HEK293 (cell line): Measurements from ENCODE around the gene PMF1.

ENCODE experiments used
- KLF16 ChIP-seq: fragments of 450-650 bp; formaldehyde crosslinking; IDR thresholded peaks from 2 replicates; pipeline ENCODE4 v1.5.1; 2017; ENCODE audit warnings: missing biosample characterization, missing genetic modification characterization
- KLF17 ChIP-seq: fragments of 450-650 bp; formaldehyde crosslinking; IDR thresholded peaks from 2 replicates; pipeline ENCODE4 v1.5.1; 2016; ENCODE audit warnings: missing biosample characterization, missing genetic modification characterization
- SP3 ChIP-seq: fragments of 450-650 bp; formaldehyde crosslinking; IDR thresholded peaks from 2 replicates; pipeline ENCODE4 v1.5.1; 2016; ENCODE audit warnings: missing biosample characterization, missing genetic modification characterization
- TSHZ1 ChIP-seq: fragments of 450-650 bp; formaldehyde crosslinking; IDR thresholded peaks from 2 replicates; pipeline ENCODE4 v1.5.1; 2016; ENCODE audit warnings: missing biosample characterization, missing genetic modification characterization, borderline replicate concordance
- WT1 ChIP-seq: fragments of 450-650 bp; formaldehyde crosslinking; IDR thresholded peaks from 2 replicates; pipeline ENCODE4 v1.5.1; 2016; ENCODE audit warnings: missing biosample characterization, missing genetic modification characterization
- ZBTB20 ChIP-seq: fragments of 450-650 bp; formaldehyde crosslinking; IDR thresholded peaks from 2 replicates; pipeline ENCODE4 v1.5.1; 2016; ENCODE audit warnings: missing biosample characterization, missing genetic modification characterization
- ZBTB48 ChIP-seq: fragments of 450-650 bp; formaldehyde crosslinking; IDR thresholded peaks from 2 replicates; pipeline ENCODE4 v1.5.1; 2016; ENCODE audit warnings: missing biosample characterization, missing genetic modification characterization
- ZNF10 ChIP-seq: fragments of 450-650 bp; formaldehyde crosslinking; IDR thresholded peaks from 2 replicates; pipeline ENCODE4 v1.5.1; 2017; ENCODE audit warnings: missing biosample characterization, missing genetic modification characterization
- ZNF175 ChIP-seq: fragments of 450-650 bp; formaldehyde crosslinking; IDR thresholded peaks from 2 replicates; pipeline ENCODE4 v1.5.1; 2016; ENCODE audit warnings: missing biosample characterization, missing genetic modification characterization
- ZNF211 ChIP-seq: fragments of 450-650 bp; formaldehyde crosslinking; IDR thresholded peaks from 2 replicates; pipeline ENCODE4 v1.5.1; 2016; ENCODE audit warnings: low read depth, missing biosample characterization, missing genetic modification characterization
- ZNF366 ChIP-seq: fragments of 450-650 bp; formaldehyde crosslinking; conservative IDR thresholded peaks from 2 replicates; pipeline ENCODE4 v1.5.1; 2016; ENCODE audit warnings: missing biosample characterization, missing genetic modification characterization
- ZNF707 ChIP-seq: fragments of 450-650 bp; formaldehyde crosslinking; IDR thresholded peaks from 2 replicates; pipeline ENCODE4 v1.5.1; 2016; ENCODE audit warnings: missing biosample characterization, missing genetic modification characterization
- ZNF776 ChIP-seq: fragments of 450-650 bp; formaldehyde crosslinking; IDR thresholded peaks from 2 replicates; pipeline ENCODE4 v1.5.0; 2017; ENCODE audit warnings: missing biosample characterization, missing genetic modification characterization, borderline replicate concordance
- ZSCAN30 ChIP-seq: fragments of 450-650 bp; IDR thresholded peaks from 2 replicates; pipeline ENCODE4 v1.5.1; 2018; ENCODE audit warnings: missing biosample characterization, mild to moderate bottlenecking, missing genetic modification characterization, moderate library complexity
- TF ChIP-seq, protein P1 (sequence below): fragments of 450-650 bp; formaldehyde crosslinking; conservative IDR thresholded peaks from 2 replicates; pipeline ENCODE4 v1.5.1; 2016; ENCODE audit warnings: low read depth, missing biosample characterization, missing genetic modification characterization
- TF ChIP-seq, protein P2 (sequence below): fragments of 450-650 bp; formaldehyde crosslinking; IDR thresholded peaks from 2 replicates; pipeline ENCODE4 v1.5.1; 2016; ENCODE audit warnings: missing biosample characterization, missing genetic modification characterization
- TF ChIP-seq, protein P3 (sequence below): fragments of 450-650 bp; formaldehyde crosslinking; IDR thresholded peaks from 2 replicates; pipeline ENCODE4 v1.5.1; 2016; ENCODE audit warnings: missing biosample characterization, missing genetic modification characterization
- TF ChIP-seq, protein P4 (sequence below): fragments of 450-650 bp; formaldehyde crosslinking; conservative IDR thresholded peaks from 2 replicates; pipeline ENCODE4 v1.5.1; 2016; ENCODE audit warnings: low read depth, missing biosample characterization, missing genetic modification characterization
- TF ChIP-seq, protein P5 (sequence below): fragments of 450-650 bp; formaldehyde crosslinking; IDR thresholded peaks from 2 replicates; pipeline ENCODE4 v1.5.1; 2016; ENCODE audit warnings: missing biosample characterization, missing genetic modification characterization

The PMF1 gene

DNA sequence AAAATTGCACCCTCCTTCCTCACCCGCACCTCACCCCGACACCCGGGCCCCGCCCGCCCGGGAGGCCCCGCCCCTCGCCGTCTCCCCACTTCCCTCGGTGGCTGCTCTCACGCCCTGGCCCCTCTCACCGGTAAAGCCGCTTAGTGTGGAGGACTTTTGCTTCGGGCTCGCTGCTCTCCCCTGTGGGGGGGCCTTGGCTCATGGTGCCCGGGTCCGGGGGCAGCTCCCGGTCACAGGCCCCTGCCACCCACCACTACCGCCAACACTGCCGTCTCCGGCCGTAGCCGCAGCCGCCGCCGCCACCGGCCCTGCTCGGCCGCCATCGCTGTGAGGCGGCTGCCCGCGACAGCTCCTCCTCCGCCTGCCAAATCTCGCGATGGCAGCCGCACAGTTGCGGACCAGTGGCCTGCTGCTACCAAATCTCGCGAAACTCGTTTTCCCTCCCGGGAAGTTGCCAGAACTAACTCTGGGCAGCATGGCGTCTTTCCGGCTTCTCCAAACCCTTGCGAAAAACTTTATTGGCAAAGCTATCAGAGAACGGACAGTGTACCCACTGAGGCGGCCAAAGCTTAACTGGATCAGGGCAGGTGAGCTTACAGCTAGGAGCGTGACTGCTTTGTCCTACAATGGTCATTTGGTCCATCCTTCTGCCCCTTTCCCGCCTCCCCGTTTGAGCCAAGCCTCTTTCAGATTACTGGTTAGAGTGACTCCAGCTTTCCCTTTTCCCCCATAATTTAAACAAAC is 69.8 kb downstream of the PMF1 start, which contains the start of gene SMG5 (continued):
- TF ChIP-seq ZBTB20 (tag by site-specific recombination) (peak; percentile 70; the same call in 1 of the 2 replicates), ZBTB48 (peak; percentile 97), WT1 (tag by site-specific recombination) (peak; percentile 60), KLF16 (tag by site-specific recombination) (peak; percentile 88), ZNF776 (tag by site-specific recombination) (no peak), ZNF366 (no peak; the same call in 1 of the 2 replicates), ZNF211 (tag by site-specific recombination) (no peak), ZSCAN30 (tag by site-specific recombination) (peak; percentile 91), ZNF707 (no peak), KLF17 (tag by site-specific recombination) (peak; percentile 89), TSHZ1 (tag by site-specific recombination) (peak; percentile 86; the same call in 1 of the 2 replicates), ZNF10 (tag by site-specific recombination) (peak; percentile 83), ZNF175 (tag by site-specific recombination) (no peak), SP3 (tag by site-specific recombination) (peak; percentile 92)
- TF ChIP-seq, protein P1, sequence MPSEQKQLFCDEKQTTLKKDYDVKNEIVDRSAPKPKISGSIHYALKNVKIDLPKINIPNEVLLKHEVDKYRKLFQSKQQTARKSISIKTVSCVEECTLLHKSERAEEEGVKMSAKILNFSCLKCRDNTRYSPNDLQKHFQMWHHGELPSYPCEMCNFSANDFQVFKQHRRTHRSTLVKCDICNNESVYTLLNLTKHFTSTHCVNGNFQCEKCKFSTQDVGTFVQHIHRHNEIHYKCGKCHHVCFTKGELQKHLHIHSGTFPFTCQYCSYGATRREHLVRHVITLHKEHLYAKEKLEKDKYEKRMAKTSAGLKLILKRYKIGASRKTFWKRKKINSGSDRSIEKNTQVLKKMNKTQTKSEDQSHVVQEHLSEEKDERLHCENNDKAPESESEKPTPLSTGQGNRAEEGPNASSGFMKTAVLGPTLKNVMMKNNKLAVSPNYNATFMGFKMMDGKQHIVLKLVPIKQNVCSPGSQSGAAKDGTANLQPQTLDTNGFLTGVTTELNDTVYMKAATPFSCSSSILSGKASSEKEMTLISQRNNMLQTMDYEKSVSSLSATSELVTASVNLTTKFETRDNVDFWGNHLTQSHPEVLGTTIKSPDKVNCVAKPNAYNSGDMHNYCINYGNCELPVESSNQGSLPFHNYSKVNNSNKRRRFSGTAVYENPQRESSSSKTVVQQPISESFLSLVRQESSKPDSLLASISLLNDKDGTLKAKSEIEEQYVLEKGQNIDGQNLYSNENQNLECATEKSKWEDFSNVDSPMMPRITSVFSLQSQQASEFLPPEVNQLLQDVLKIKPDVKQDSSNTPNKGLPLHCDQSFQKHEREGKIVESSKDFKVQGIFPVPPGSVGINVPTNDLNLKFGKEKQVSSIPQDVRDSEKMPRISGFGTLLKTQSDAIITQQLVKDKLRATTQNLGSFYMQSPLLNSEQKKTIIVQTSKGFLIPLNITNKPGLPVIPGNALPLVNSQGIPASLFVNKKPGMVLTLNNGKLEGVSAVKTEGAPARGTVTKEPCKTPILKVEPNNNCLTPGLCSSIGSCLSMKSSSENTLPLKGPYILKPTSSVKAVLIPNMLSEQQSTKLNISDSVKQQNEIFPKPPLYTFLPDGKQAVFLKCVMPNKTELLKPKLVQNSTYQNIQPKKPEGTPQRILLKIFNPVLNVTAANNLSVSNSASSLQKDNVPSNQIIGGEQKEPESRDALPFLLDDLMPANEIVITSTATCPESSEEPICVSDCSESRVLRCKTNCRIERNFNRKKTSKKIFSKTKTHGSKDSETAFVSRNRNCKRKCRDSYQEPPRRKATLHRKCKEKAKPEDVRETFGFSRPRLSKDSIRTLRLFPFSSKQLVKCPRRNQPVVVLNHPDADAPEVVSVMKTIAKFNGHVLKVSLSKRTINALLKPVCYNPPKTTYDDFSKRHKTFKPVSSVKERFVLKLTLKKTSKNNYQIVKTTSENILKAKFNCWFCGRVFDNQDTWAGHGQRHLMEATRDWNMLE, result peak; percentile 72; the same call in 1 of the 2 replicates
- TF ChIP-seq, protein P2, sequence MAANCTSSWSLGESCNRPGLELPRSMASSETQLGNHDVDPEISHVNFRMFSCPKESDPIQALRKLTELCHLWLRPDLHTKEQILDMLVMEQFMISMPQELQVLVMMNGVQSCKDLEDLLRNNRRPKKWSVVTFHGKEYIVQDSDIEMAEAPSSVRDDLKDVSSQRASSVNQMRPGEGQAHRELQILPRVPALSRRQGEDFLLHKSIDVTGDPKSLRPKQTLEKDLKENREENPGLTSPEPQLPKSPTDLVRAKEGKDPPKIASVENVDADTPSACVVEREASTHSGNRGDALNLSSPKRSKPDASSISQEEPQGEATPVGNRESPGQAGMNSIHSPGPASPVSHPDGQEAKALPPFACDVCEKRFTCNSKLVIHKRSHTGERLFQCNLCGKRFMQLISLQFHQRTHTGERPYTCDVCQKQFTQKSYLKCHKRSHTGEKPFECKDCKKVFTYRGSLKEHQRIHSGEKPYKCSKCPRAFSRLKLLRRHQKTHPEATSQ (tag by site-specific recombination), result 0 out of 2 replicates have a peak, but pooled peaks have one; percentile 19
- TF ChIP-seq, protein P3, sequence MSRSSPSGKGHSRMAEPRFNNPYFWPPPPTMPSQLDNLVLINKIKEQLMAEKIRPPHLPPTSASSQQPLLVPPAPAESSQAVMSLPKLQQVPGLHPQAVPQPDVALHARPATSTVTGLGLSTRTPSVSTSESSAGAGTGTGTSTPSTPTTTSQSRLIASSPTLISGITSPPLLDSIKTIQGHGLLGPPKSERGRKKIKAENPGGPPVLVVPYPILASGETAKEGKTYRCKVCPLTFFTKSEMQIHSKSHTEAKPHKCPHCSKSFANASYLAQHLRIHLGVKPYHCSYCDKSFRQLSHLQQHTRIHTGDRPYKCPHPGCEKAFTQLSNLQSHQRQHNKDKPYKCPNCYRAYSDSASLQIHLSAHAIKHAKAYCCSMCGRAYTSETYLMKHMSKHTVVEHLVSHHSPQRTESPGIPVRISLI, result 0 out of 2 replicates have a peak, but pooled peaks have one; percentile 47
- TF ChIP-seq, protein P4, sequence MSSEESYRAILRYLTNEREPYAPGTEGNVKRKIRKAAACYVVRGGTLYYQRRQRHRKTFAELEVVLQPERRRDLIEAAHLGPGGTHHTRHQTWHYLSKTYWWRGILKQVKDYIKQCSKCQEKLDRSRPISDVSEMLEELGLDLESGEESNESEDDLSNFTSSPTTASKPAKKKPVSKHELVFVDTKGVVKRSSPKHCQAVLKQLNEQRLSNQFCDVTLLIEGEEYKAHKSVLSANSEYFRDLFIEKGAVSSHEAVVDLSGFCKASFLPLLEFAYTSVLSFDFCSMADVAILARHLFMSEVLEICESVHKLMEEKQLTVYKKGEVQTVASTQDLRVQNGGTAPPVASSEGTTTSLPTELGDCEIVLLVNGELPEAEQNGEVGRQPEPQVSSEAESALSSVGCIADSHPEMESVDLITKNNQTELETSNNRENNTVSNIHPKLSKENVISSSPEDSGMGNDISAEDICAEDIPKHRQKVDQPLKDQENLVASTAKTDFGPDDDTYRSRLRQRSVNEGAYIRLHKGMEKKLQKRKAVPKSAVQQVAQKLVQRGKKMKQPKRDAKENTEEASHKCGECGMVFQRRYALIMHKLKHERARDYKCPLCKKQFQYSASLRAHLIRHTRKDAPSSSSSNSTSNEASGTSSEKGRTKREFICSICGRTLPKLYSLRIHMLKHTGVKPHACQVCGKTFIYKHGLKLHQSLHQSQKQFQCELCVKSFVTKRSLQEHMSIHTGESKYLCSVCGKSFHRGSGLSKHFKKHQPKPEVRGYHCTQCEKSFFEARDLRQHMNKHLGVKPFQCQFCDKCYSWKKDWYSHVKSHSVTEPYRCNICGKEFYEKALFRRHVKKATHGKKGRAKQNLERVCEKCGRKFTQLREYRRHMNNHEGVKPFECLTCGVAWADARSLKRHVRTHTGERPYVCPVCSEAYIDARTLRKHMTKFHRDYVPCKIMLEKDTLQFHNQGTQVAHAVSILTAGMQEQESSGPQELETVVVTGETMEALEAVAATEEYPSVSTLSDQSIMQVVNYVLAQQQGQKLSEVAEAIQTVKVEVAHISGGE (tag by site-specific recombination), result peak; percentile 73
- TF ChIP-seq, protein P5, sequence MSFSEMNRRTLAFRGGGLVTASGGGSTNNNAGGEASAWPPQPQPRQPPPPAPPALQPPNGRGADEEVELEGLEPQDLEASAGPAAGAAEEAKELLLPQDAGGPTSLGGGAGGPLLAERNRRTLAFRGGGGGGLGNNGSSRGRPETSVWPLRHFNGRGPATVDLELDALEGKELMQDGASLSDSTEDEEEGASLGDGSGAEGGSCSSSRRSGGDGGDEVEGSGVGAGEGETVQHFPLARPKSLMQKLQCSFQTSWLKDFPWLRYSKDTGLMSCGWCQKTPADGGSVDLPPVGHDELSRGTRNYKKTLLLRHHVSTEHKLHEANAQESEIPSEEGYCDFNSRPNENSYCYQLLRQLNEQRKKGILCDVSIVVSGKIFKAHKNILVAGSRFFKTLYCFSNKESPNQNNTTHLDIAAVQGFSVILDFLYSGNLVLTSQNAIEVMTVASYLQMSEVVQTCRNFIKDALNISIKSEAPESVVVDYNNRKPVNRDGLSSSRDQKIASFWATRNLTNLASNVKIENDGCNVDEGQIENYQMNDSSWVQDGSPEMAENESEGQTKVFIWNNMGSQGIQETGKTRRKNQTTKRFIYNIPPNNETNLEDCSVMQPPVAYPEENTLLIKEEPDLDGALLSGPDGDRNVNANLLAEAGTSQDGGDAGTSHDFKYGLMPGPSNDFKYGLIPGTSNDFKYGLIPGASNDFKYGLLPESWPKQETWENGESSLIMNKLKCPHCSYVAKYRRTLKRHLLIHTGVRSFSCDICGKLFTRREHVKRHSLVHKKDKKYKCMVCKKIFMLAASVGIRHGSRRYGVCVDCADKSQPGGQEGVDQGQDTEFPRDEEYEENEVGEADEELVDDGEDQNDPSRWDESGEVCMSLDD (tag by site-specific recombination), result 0 out of 2 replicates have a peak, but pooled peaks have one; percentile 28
